ENCODE results near the gene ENOX2.

- no peak for TF ChIP-seq CTCF (IDR thresholded peaks at IDR 0.05; ENCODE audit: borderline replicate concordance, extremely low read depth, low read length, poor library complexity, severe bottlenecking)
- no peak for TF ChIP-seq EZH2 (IDR thresholded peaks at IDR 0.05; ENCODE audit: borderline replicate concordance, low read depth, low read length, severe bottlenecking)
Observed at GRCh38 chrX:130906776-130907175, 3.8 kb upstream of the ENOX2 start.

All from DND-41 (cell line).